ENCODE measurements around the gene BLACAT1.
"Not testable (repeated sequence)": the region's sequence is repeated elsewhere in the genome, so short reads cannot be mapped to it uniquely, and the experiment has no call there.

The BLACAT1 gene

DNA sequence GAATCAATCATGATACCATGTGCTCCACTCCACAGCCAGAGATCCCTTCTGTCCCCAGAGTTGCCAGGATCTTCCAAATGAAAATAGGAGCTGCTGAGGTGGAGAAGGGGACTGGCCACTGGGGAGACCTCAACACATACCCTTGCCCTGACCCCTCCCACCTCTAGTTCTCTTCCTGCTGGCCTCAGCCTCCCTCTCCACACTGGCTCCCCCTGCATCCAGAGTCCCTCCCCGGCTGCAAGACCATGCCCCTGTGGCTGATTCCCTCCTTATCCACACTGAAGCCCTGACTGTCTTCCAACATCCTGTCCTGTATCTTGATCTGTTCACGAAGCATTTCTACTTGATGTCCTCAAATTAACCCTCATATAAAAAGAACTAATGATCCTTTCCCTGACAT lies 27.5 kb upstream of the BLACAT1 start:
- no peak for DNase-seq

- DNase-seq: not testable (repeated sequence)
These were observed 26.7 kb upstream of the BLACAT1 start for GRCh38 chr1:205482587-205482986.

- no peak for DNase-seq
These were observed 25.8 kb upstream of the BLACAT1 start for GRCh38 chr1:205481629-205482151.

DNA sequence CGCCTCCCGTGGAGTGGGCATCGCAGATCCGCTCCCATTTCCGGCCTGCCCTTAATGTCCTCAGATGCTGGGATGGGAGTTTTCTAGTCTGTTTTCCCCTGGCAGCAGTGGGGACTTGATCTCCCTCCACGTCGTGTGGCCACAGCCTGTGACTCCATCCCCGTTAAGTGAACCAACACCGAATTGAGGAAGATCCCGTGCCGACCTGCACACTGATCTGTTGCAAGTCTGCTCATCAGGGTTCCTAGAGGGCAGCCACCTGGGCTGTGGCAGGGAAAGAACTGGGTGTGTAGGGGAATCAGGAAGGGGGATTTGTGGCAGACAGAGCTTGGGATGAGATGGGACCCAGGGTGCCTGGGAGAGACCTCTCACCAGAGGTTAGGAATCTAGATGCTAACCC lies 25.4 kb upstream of the BLACAT1 start:
- no peak for DNase-seq

DNA sequence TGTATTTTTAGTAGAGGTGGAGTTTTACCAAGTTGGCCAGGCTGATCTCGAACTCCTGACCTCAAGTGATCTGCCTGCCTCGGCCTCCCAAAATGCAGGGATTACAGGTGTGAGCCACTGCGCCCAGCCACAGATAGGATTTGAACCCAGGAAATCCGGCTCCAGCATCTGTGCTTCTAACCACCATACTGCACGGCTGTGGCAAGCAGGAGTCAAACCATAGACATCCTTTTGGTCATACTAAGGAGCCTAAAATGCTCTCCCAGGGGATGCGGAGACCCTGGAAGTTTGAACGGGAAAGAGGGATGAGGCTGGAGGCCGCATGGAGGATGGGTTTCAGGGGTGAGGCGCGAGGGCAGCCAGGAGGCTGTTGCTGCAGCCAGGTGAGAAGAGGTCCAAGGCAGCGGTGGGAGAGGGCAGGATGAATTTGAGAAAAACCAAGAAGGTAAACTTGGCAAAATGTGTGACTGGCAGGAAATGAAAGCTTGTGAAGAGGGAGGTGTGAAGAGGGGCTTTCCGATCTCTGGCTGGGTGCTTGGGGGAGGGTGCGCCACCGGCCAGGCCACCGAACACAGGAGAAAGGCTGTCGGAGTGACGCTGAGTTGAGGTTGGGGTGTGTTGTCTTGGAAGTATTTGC lies 24.6 kb upstream of the BLACAT1 start:
- no peak for DNase-seq

DNA sequence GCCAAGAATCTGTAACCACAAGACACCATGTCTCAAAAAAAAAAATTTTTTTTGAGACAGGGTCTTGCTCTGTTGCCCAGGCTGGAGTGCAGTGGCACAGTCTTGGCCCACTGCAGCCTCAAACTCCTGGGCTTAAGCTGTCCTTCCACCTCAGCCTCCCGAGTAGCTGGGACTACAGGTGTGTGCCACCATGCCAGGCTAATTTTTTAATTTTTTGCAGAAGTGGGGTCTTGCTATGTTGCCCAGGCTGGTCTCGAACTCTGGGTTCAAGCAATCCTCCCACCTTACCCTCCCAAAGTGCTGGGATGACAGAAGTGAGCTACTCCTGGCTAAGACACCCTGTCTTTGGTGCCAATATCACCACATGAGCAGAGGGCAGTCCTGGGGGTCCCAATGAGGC lies 23.1 kb upstream of the BLACAT1 start:
- DNase-seq: not testable (repeated sequence)

GRCh38 chr1:205477759-205478247 lies 22.0 kb upstream of the BLACAT1 start:
- peak; percentile 94 for DNase-seq

DNA sequence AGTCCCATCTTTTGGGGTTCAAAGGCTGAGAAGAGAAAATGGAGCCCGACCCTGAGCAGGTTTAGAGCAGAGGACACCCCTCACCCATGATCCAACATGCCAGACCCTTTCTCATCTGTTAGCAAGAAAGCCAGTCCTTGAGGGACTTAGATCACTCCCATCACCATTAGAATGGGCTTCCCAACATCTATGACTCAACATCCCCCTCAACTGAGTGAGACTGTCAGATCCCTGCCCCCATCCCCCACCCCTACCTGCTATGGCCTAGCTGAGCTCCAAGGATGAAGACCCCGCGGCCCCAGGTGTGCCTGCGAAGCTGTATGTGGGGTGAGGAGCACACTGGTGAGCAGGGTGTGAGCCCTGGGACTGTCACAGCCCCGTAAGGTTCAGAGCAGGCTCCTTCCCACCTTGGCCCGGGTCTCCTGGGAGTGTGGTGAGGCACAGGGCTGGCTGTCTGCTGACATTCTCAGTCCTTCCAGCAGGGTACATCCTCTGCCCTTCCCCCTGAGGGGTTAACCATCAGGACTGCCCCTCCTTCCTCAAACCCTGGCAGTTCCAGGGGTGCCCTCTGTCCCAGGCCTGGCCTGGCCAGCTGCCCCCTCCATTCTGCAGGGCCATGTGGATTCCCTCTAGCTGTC lies 21.4 kb upstream of the BLACAT1 start:
- DNase-seq: no peak

DNA sequence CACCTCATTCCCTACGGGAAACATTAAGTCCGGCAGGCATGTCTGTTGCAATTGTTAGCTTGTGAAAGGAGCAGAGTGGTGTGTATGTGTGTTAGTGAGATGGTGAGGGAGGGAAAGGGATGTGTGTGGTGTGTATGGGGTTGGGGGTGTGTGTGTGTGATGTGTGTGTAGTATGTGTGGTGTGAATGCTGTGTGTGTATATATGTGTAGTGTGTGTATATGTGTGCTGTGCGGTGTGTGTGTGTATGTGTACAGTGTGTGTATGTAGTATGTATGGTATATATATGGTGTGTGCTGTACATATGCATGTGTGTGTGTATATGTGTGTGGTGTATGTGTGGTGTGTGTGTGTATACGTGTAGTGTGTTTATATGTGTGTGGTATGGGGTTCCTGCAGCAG lies 20.8 kb upstream of the BLACAT1 start:
- DNase-seq: no peak

DNA sequence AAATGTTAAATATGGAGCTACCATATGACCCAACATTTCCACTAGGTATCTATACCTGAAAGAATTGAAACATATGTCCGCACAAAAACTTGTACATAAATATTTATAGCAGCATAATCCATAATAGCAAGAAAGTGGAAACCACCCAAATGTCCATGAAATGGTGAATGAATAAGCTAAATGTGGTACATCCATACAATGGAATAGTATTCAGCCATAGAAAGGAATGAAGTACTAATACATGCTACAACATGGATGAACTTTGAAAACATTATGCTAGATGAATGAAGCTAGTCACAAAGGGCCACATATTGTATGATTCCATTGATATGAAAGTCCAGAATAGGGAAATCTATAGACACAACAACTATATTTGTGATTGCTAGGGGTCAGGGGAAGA lies 20.0 kb upstream of the BLACAT1 start:
- DNase-seq: no peak

- DNase-seq: no peak
These were observed 18.7 kb upstream of the BLACAT1 start for GRCh38 chr1:205474571-205474970.

GRCh38 chr1:205473966-205474365 lies 18.1 kb upstream of the BLACAT1 start:
- DNase-seq: no peak

- DNase-seq: no peak
These were observed 17.6 kb upstream of the BLACAT1 start for GRCh38 chr1:205473475-205473874.

GRCh38 chr1:205472737-205473441 lies 17.0 kb upstream of the BLACAT1 start:
- DNase-seq: no peak

DNA sequence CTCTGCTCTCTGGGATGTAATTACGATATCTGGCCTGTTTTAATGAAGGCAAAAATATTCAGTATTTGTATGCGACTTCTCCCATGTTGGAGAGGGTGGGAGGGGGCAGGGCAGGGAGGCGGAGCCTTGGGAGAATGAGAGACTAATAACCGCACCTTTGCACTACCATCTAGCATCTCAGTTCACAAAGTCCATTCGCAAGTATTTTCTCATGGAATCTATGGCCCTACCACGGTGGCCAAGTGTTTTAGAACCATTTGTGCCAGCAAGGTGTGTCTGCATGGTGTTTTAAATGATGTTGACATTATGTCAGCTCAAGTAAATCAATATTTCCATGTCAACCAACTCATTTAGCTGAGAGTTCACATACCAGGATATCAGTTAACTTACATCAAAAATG lies 14.3 kb upstream of the BLACAT1 start:
- DNase-seq: no peak

- DNase-seq: no peak
These were observed 10.9 kb upstream of the BLACAT1 start for GRCh38 chr1:205466595-205467220.

- DNase-seq: no peak
These were observed 9.5 kb upstream of the BLACAT1 start for GRCh38 chr1:205465392-205465791.

DNA sequence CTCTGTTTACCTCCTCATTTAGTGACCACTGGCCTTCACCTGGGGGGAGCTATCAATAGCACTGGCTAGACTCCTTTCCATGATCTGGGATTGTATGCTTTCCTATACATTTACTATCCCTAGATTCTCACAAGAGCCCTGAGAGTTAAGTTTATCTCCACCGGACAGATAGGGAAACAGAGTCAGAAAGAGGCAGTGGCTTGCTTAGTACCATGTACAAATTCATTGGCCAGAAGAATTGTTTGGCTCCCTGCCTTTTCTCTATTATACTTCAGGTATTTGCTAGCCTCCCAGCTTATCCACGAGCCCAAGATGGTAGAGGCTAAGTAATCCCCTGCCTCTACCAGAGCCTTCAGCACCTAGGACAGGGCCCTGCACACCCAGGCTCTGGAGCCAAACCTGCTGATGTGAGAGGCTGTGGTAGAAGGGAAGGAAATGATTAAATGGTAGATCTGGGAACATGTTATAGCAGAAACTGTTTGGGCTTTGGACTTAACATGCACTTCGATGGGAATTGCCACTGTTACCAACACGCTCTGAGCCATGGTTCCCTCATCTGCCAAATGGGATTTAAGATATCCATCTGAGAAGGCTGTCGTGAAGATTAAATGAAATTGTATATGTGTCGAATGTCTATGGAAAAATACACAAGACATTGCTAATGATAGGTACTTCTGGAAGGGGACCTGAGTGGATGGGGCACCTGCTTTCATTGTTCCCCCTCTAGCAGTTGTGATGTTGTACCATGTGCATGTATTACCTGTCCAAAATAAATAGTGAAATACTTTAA lies 3.1 kb upstream of the BLACAT1 start:
- DNase-seq: no peak

DNA sequence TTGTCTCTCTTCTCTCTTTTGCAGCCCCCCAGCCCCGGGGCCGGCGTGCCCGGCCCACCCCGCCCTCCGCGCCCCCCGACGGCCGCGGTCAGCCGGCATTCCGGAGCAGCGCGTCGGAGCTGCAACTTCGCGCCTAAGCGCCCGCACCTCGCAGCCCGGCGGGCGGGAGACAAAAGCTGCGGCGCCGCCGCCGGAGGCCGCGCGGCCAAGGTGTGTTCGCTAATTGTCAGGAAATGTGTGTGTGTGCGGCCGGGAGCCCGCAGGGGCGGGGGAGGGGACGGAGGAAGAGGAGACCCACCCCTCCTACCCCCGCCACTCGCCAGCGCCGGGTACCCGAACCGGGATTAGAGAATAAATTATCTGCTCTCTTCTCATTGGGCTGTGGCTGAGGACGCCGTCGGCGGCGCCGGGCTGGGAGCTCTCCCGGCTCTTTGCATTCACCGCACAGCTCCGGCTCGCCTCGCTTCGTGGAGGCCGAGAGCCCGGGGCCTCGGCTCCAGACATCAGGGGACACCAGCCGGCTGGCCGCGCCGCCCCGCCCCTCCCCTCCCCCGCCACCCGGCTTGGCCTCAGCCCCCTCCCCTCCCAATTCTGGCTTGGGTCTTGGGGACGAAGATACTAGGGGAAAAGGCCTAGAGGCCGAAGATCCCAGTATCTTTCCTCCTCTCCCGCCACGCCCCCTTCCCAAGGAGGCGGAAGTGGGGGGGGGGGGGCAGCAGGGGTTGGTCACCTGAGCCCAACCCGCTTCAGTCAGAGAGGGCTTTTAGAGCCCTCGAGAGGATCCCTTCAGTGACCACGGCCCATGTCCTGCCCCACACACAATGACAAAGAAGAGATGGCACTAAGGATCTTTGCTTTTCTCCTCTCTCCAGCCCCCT lies 1.3 kb upstream of the BLACAT1 start:
- peak; percentile 70 for DNase-seq

- peak; percentile 23 for DNase-seq
These were observed 580 bp upstream of the BLACAT1 start for GRCh38 chr1:205456383-205456867.

- no peak for DNase-seq
These were observed 926 bp downstream of the BLACAT1 start for GRCh38 chr1:205454903-205455335.

Data from DMS79 (cell line).